Measurements from ENCODE around the gene ADAP1.
"Not testable (repeated sequence)": the region's sequence is repeated elsewhere in the genome, so short reads cannot be mapped to it uniquely, and the experiment has no call there.

ADAP1 gene

DNA sequence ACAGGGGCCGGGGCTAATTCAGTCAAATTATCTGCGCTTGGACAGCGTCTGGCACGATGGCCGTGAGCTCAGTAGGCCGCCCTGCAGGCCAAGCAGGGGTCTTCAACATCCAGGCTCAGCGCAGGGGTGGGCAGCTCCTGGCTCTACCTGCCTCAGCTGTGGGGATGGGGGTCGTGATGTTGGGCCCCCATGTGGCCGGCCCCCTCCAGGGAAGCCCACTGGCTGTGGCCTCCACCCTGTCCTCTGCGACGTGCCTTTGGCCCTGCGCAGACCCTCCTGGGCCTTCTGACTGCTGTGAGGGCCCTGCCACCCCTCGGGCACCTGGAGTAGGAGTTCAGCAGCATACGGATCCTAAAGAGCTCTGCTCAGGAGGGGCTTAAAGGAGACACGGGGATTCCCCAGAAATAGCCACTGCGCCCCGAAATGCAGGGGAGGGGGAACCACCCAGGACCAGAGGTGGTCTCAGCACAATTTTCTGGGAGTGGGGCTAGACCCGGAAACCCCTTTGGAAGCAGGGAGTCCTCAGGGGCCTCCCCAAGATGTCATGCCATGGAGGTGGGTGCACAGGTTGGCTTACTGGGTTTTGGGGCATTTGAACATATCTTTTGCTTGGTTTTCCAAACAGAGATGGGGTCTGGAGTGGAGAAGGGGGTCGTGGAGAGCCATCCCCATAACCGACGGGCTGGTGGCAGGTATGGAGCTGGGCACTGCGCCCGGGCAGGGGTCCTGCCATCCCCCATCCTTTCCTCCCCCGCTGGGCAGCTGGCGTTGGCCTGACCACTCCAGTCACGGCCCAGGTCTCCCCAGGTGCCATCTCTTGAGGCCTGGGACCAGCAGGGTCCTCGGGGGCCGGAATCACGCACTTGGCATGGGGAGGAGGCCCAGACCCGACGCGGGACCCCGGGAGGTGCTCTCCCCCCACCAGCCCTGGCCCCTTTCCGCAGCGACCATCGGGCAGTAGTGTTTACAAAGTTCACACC lies 4.0 kb upstream of the ADAP1 start:
- DNase-seq = no peak

- DNase-seq = no peak
Measured at GRCh38 chr7:957418-958220, 3.1 kb upstream of the ADAP1 start.

DNA sequence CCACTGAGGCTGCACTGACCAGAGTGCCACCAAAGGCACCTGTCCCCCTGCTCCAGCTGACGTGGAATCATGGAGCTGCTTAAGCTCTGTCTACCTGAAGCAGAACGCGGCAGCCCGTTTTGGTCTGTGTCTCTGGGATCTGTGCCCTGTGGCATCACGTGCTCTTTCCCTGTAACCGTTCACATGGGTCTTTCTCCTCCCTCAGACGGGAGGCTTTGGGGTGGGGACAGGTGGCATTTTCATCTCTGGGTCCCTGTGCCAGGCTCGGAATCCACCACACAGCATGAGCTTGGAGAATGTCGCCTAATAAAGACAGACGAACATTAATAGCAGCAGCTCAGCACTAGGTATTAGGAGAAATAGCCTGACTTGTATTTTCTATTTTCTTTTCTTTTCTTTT lies 1.6 kb upstream of the ADAP1 start:
- no peak for DNase-seq

DNA sequence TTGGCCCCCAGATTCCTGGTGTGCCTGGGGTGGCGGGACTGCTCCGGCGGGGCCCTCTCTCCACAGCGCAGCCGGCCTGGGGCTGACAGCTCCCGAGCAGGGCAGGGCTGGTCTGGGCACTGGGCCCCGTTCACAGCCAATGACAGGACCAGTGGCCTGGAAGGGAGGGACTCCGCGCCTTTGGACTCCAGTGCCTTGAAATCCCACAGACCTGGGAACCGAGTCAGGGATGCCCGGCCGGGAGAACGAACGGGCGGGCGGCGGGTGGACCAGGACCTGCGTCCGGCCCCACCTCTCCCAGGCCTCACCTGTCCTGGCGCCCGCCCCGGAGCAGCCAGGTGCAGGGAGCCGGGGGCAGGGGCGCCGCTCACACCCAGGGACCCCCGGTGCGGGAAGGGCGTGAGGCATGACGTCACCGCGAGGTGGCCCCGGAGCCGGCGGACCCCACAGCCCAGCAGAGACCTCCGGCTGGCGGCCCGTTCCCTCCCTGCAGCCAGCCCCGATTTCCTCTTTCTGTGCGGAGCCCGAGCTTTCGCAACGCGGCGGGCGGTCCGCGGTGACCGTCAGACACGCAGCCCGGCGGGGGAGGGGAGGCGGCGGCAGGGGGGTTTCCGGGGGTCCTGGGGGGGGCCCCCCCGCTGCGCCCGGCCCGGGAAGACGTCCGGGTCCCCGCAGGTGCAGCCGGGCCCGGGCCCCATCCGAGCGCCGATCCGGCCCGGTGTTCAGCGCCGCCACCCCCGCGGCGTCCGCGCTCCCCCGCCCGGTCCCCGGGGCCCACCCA lies 743 bp downstream of the ADAP1 start:
- no peak for DNase-seq

GRCh38 chr7:952548-953441 lies 1.7 kb downstream of the ADAP1 start:
- no peak for DNase-seq

DNA sequence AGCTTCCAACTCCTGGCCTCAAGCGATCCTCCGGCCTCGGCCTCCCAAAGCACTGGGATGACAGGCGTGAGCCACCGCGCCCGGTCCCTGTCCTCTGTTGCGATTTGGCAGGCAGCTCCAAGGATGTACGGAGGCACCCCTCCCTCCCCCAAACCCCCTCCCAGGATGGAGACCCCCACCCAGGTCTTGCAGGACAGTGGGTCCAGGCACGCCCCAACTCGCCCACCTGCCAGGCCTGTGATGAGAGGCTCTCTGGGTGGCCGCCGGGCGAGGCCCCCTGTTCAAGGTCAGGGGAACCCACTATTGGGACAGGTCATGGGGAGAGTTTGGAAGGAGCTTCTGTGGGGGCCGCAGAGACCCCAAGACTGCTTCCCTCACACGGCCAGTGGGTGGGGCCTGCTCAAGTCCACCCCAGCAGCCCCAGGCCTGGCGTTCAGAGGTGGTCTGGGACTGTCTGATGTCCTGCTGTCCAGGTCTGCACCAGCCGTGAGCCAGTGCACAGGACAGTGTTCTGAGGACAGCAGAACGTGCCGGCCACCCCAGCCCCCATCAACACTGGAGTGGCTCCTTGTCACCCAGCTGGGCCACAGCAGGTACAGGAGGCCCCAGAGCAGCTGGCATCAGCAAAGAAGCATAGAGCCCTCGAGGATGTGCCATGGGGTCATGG lies 2.5 kb downstream of the ADAP1 start:
- DNase-seq = no peak

DNA sequence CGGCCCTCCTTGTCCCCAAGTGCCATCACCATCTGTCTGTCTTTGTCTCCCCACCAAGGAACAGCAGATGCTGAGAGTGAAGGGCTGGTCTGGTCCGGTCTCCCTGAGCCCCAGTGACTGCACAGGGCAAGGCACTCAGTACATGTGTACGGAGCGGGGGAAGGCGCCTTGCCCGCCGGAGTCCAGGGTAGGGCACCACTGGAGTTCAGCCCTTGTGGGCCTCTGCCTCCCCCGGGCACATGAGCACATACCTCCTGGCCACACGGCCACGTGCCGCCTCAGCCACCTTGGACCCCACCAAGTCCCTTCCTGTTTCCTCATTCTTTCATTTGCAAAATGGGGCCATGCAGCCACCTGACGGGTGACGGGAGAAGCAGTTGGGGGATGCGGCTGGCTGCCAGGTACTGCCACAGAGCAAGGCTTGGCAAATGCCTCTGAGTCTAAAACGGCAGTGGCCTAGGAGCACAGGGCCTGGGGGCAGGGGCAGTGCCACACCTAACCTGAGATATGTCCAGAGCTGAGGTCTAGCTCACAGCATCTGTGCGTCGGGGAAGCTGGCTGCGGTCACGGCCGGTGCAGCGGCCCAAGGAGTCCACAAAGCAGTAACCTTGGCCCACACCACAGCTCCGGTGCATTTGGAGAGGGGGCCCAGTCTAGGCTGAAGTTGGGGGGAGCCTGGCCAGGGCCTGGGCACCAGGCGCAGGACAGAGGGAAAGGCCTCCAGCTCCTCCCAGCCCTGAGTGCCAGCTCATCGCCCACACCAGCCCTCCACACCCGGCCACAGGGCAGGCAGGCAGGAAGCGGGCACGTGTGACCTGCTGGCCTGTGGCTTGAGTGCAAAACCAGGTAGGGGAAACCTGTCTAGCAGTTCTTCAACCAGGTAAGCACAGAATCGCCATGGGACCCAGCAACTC lies 5.2 kb downstream of the ADAP1 start:
- DNase-seq = no peak

DNA sequence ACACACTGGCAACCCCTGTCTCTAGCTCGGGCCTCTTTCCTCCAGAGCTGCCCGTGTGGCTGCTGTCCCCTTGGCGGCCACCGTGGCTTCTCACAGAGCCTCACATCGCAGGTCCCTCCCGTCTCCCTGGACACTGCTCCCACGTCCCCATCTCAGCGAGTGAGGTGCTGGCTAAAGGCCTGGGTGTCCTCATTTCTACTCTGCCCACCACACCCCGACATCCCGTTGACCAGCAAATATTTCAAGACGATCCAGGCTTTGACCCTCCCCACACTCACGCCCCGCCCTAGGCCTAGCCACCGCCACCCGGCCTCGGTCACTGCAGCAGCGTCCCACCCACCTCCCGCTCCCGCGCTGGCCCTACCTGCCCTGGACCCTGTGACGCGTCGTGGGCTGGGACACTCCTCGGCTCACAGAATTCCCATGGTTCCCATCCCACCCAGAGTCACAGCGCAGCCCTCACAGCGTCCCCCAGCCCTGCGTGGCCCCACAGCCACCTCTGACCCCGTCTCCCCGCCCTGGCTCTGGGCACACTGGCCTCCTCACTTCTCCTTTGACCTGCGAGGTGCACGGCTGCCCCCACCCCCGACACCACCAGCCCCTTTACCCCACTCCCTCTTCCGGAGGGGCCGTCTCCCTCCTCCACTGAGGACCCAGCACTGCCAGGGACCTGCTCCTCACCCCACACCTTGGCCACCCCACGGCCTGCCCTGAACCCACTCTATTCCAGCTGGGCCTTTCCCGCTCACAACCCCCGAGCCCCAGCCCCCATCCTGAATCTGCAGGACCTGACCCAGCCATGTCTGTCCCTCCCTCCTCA lies 6.9 kb downstream of the ADAP1 start:
- DNase-seq = no peak

DNA sequence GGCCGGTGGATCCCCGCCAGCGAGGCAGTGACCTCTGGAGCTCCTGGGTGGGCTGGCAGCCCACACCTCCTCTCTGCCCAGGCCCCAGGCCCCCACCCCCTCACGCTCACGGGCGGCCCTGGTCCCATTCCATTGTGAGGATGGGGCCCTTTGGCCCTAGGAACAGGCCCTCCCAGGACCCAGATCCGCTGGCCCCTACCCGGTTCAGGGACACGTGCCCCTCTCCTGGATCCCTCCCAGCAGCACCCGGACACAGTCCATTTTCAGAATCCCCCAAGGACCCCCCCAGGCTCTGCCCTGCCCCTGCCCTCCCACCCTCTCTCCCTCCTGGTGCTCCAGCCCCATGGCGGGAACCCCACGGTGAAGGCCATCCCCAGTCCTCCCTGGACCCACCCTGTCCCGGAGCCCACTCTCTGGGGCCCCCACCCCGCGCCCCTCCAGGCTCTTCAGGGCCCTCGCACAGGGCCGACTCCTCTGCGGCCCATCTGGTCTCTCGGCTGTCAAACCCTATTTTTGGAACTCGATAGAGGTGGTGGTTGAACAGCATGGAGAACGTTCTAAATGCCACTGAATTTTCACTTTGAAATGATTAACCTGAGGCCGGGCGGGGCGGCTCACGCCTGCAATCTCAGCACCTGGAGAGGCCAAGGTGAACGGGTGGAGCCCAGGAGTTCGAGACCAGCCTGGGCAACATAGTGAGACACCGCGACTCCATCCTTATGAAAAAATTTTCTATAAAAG lies 8.1 kb downstream of the ADAP1 start:
- no peak for DNase-seq

DNA sequence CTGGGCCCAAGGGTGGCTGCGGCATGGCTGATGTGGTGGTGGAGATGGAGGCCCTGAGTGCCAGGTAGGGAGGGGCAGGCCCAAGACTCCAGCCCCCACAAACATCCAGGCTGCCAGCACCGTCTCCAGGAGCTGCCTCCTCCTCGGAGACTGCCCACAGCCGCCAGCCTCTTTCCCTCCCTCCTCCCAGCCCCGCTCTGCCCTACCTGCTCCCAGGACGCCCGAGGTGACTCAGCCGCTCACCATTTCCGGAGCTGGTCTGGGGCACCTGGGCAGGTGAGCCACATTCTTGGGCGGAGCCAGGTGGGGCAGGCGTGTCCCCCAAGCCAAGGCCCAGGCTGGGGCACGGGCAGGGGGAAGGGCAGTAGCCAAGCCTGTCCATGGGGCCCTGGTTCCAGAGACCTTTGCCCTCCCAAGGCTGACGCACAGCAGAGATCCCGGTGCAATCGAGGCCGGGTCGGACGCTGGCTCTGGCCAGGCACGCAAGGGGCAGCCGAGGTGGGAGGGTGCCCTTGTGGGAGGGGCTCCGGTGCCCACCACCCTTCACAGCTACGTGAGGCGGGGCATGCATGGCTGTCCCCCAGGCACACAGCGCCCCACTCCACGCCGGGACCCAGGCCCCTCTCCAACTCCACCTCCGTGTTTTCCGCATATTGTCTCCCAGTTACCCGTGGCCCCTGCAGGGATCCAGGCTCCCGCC lies 8.8 kb downstream of the ADAP1 start:
- DNase-seq = no peak

- DNase-seq = no peak
Measured at GRCh38 chr7:945147-945555, 9.3 kb downstream of the ADAP1 start.

DNA sequence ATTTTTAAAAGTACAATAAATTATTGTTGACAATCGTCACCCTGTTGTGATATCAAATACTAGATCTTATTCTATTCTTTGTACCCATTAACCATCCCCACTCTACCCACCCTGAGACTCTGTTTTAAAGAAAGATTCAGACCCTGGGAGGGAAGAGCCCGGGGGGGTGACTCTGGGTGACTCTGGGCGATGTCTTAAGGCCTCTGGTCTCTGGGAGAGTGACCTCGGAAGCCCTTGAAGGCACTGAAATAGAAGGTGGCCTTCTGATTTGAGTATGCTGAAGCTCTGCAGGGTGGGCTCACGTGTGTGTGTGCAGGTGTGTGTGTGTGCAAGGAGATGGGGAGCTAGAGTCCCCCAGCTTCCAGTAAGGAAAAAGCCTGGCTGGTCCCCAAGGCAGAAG lies 9.7 kb downstream of the ADAP1 start:
- DNase-seq = no peak

DNA sequence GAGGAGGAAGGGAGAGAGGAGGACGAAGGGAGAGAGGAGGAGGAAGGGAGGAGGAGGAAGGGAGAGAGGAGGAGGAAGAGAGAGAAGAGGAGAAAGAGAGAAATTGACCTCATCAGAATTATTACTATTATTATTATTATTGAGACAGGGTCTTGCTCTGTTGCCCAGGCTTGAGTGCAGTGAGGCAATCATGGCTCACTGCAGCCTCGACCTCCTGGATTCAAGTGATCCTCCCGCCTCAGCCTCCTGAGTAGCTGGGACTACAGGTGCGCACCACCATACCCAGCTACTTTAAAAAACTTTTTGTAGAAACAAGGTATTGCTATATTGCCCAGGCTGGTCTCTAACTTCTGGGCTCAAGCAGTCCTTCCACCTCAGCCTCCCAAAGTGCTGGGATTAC lies 10.7 kb downstream of the ADAP1 start:
- not testable (repeated sequence) for DNase-seq

GRCh38 chr7:940599-941408 lies 13.7 kb downstream of the ADAP1 start:
- no peak for DNase-seq

GRCh38 chr7:939843-940242 lies 14.6 kb downstream of the ADAP1 start:
- no peak for DNase-seq

GRCh38 chr7:938546-939185 lies 15.8 kb downstream of the ADAP1 start:
- no peak for DNase-seq

All from central memory CD4-positive, alpha-beta T cell (primary cell).